ENCODE results near the gene SUSD4. TPM values are rescaled to one million over a fixed set of nuclear protein-coding genes. Genes with fewer than 3 reads are reported as not detected.

The SUSD4 gene
- total RNA-seq, 1 donor from 2014 or later = not detected

DNA sequence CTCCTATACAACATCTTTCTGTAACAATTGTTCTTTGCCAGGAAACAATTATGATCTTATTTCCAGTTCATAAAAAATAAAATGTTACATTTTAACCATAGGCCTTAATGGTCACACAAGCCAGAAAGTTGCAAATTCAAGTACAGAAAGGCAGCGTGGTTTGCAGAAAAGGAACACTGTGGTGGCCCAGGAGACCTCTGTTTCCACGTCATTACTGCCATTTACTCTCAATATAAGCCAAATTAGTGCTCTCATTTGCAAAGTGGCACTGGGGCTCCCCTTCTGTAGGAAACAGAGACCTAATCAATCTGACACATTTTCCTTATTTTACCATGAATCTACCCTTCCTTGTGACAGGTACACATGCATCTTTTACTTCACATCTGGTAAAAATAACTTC, 141.6 kb downstream of the SUSD4 start:
- no peak overlapping the region for H3K4me3 Mint-ChIP-seq (ENCODE audit: unreplicated experiment)
- H3K4me1 Mint-ChIP-seq (ENCODE audit: unreplicated experiment) = no peaks in the 10 kb centered on the region
- H3K27me3 Mint-ChIP-seq (ENCODE audit: unreplicated experiment) = no peaks in the 10 kb centered on the region
- no peak for DNase-seq (ENCODE audit: extremely low spot score, unreplicated experiment)
- no peaks in the 10 kb centered on the region for H3K36me3 Mint-ChIP-seq (ENCODE audit: unreplicated experiment)
- H3K27ac Mint-ChIP-seq (ENCODE audit: unreplicated experiment) = no peak overlapping the region
- peaks cover 12% of the 10 kb centered on the region for H3K9me3 Mint-ChIP-seq (ENCODE audit: unreplicated experiment)
- TF ChIP-seq, protein P1, sequence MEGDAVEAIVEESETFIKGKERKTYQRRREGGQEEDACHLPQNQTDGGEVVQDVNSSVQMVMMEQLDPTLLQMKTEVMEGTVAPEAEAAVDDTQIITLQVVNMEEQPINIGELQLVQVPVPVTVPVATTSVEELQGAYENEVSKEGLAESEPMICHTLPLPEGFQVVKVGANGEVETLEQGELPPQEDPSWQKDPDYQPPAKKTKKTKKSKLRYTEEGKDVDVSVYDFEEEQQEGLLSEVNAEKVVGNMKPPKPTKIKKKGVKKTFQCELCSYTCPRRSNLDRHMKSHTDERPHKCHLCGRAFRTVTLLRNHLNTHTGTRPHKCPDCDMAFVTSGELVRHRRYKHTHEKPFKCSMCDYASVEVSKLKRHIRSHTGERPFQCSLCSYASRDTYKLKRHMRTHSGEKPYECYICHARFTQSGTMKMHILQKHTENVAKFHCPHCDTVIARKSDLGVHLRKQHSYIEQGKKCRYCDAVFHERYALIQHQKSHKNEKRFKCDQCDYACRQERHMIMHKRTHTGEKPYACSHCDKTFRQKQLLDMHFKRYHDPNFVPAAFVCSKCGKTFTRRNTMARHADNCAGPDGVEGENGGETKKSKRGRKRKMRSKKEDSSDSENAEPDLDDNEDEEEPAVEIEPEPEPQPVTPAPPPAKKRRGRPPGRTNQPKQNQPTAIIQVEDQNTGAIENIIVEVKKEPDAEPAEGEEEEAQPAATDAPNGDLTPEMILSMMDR (IDR thresholded peaks at IDR 0.05) = no peak

DNA sequence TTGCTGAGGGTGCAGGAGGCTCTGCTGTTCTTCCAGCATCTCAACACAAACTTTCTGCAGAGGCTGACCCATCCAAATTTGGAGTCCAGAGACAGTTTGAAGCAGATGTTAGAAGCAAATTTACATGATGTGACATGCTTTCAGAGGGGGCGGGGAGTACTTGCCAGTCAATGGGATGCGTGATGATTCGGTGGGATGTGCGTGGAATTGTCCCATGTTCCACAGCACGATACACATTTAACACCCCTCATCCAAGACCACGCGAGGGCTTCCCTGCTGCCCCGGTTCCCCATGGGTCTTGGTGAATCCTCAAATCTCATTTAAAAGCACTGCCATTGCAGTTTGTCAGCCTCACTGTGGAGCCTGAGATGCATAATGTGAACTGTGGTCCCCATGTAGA, 142.3 kb downstream of the SUSD4 start:
- Mint-ChIP-seq H3K4me3 (ENCODE audit: unreplicated experiment) (no peak overlapping the region), H3K27ac (ENCODE audit: unreplicated experiment) (no peak overlapping the region), H3K27me3 (ENCODE audit: unreplicated experiment) (no peaks in the 10 kb centered on the region), H3K36me3 (ENCODE audit: unreplicated experiment) (no peaks in the 10 kb centered on the region), H3K9me3 (ENCODE audit: unreplicated experiment) (peaks cover 12% of the 10 kb centered on the region), H3K4me1 (ENCODE audit: unreplicated experiment) (no peaks in the 10 kb centered on the region)
- TF ChIP-seq, protein P1 (IDR thresholded peaks at IDR 0.05) = no peak
- peak; percentile 44 for DNase-seq (ENCODE audit: extremely low spot score, unreplicated experiment)

DNA sequence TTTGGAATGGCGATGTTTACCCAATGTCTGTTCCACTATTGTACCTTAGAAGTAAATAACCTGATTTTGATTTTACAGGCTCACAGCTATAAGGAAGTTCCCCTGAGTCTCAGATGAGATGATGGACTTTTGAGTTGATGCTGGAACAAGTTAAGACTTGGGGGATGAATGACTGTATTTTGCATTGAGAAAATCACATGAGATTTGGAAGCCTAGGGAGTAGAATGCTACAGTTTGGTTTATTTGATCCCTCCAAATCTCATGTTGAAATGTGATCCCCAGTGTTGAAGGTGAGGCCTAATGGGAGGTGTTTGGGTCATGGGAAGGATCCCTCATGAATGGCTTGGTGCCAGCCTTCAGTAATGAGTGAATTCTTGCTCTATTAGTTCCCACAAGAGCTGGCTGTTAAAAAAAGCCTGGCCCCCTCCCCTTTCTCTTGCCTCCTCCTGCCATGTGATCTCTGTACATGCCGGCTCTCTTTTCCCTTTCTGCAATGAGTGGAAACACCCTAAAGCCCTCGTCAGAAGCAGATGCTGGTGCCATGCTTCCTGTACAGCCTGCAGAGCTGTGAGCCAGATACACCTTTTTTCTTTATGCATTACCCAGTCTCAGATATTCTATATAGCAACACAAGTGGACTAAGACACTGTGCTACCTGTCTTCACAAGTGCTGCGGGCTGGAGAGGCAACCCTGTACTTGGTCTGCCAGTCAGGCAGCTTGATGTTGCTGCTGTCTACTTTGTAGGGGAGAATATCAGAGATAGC, 143.9 kb downstream of the SUSD4 start:
- H3K36me3 Mint-ChIP-seq (ENCODE audit: unreplicated experiment) = no peaks in the 10 kb centered on the region
- H3K9me3 Mint-ChIP-seq (ENCODE audit: unreplicated experiment) = peaks cover 12% of the 10 kb centered on the region
- H3K4me1 Mint-ChIP-seq (ENCODE audit: unreplicated experiment) = no peaks in the 10 kb centered on the region
- no peak overlapping the region for H3K27ac Mint-ChIP-seq (ENCODE audit: unreplicated experiment)
- DNase-seq (ENCODE audit: extremely low spot score, unreplicated experiment) = no peak
- TF ChIP-seq, protein P1 (IDR thresholded peaks at IDR 0.05) = no peak
- no peaks in the 10 kb centered on the region for H3K27me3 Mint-ChIP-seq (ENCODE audit: unreplicated experiment)
- H3K4me3 Mint-ChIP-seq (ENCODE audit: unreplicated experiment) = no peak overlapping the region

DNA sequence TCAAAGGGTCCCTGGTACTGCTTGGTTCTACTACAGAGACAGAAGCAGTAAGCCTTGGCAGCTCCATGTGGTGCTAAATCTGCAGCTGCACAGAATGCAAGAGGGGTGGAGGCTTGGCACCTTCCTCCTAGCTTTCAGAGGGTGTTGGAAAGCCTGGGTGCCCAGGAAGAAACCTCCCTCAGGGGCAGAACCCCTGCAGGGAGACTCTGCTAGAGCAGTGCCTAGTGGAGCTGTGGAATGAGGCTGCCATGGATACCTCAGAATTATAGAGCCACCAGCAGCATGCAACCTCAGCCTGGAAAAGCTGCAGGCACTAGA, 144.7 kb downstream of the SUSD4 start:
- H3K4me1 Mint-ChIP-seq (ENCODE audit: unreplicated experiment) = no peaks in the 10 kb centered on the region
- H3K36me3 Mint-ChIP-seq (ENCODE audit: unreplicated experiment) = no peaks in the 10 kb centered on the region
- H3K27ac Mint-ChIP-seq (ENCODE audit: unreplicated experiment) = no peak overlapping the region
- H3K27me3 Mint-ChIP-seq (ENCODE audit: unreplicated experiment) = no peaks in the 10 kb centered on the region
- H3K9me3 Mint-ChIP-seq (ENCODE audit: unreplicated experiment) = peaks cover 12% of the 10 kb centered on the region
- TF ChIP-seq, protein P1 (IDR thresholded peaks at IDR 0.05) = no peak
- no peak overlapping the region for H3K4me3 Mint-ChIP-seq (ENCODE audit: unreplicated experiment)
- peak; percentile 62 for DNase-seq (ENCODE audit: extremely low spot score, unreplicated experiment)

DNA sequence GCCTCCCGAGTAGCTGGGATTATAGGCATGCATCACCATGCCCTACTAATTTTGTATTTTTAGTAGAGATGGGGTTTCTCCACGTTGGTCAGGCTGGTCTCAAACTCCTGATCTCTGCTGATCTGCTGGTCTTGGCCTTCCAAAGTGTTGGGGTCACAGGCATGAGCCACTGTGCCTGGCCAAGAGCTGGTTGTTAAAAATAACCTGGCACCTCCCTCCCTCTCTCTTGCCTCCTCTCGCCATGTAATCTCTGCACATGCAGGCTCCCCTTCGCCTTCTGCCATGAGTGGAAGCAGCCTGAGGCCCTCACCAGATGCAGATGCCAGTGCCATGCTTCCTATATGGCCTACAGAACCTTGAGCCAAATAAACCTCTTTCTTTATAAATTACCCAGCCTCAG, 146.2 kb downstream of the SUSD4 start:
- H3K27ac Mint-ChIP-seq (ENCODE audit: unreplicated experiment) = no peak overlapping the region
- no peak overlapping the region for H3K4me3 Mint-ChIP-seq (ENCODE audit: unreplicated experiment)
- no peaks in the 10 kb centered on the region for H3K4me1 Mint-ChIP-seq (ENCODE audit: unreplicated experiment)
- H3K27me3 Mint-ChIP-seq (ENCODE audit: unreplicated experiment) = no peaks in the 10 kb centered on the region
- TF ChIP-seq, protein P1 (IDR thresholded peaks at IDR 0.05) = no peak
- peaks cover 12% of the 10 kb centered on the region for H3K9me3 Mint-ChIP-seq (ENCODE audit: unreplicated experiment)
- H3K36me3 Mint-ChIP-seq (ENCODE audit: unreplicated experiment) = no peaks in the 10 kb centered on the region
- peak; percentile 51 for DNase-seq (ENCODE audit: extremely low spot score, unreplicated experiment)

All from osteocyte (in vitro differentiated cells).